KBM-7 (cell line): Measurements from ENCODE around the gene TBC1D3C.
"Not testable (repeated sequence)": the region's sequence is repeated elsewhere in the genome, so short reads cannot be mapped to it uniquely, and the experiment has no call there.

Experiments
- DNase-seq: peaks from one replicate; pipeline ENCODE4 v3.0.0-alpha.2; 2015
- in situ Hi-C: fragments of 300-500 bp; cut with MboI; formaldehyde crosslinking; loops from 2 replicates; pipeline ENCODE4 v1.14.3; 2020; ENCODE audit warnings: low sequenced_read_pairs, low pct_unique_long_range_greater_than_20kb, mixed read lengths

Gene TBC1D3C

DNA sequence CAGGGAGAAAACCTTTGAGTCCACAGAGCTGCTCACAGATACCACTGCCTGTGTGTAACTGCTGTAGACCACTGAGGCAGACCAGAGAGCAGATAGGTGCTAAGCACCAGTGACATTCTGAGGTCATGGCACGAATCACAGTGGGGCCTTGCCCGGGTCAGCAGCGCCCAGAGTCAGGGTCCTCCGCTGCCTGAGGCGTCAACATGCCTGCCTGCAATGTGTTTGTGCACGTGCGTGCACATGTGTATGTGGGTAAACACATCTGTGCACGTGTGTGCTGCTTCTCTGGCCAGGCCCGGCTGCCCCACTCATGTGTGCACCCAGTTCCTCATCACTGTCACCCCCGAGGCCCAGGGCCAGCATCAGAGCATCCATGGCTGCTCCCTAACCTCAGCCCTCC is at the start of gene TBC1D3C:
TSS of gene TBC1D3C (minus strand) at position 101 of the 400 bp plus-strand sequence. CDS start 1,568 bp downstream, outside the sequence.
- in situ Hi-C loops, DNase-seq: not testable (repeated sequence)

DNA sequence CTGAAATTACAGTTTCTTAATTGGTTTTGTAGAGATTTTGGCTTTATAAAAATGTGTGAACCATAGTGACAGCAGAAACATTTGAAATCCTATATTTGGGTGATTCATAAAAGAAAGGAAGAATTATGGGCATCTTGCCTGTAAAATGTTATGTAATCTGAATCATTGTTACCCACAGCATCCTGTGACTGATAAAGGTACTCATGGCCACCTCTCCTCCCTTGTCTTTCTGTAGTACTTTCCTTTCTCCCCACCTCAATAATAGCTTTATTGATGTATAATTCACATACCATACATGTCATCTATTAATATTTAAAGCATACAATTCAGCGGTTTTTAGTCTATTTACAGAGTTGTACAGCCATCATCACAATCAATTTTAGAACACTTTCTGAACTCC is 30.8 kb upstream of the TBC1D3C start:
- DNase-seq, in situ Hi-C loops: not testable (repeated sequence)

DNA sequence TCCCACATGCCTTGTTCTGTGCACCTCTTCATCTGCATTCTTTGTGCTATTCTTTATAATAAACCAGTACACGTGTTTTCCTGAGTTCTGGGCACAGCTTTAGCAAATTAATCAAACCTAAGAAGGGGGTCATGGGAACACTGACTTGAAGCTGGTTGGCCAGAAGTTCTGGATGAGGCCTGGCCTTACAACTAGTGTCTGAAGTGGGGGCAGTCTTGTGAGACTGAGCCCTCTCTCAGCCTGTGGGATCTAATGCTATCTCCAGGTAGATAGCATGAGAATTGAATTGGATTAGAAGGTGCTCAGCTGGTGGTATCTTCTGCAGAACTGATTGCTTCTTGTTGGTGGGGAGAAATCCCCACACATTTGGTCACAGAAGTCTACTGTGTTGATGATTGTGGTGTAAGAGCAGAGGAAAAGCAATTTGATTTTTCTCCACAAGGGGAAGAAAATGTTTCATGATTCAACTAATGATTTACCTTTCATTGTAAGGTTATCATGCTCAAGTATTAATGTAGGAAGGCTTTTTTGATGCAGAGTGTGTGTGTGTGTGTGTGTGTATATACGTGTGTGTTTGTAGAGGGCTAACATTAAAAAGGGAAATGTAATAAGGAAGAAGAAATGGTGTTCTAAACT is 25.7 kb upstream of the TBC1D3C start:
- in situ Hi-C loops, DNase-seq: not testable (repeated sequence)

DNA sequence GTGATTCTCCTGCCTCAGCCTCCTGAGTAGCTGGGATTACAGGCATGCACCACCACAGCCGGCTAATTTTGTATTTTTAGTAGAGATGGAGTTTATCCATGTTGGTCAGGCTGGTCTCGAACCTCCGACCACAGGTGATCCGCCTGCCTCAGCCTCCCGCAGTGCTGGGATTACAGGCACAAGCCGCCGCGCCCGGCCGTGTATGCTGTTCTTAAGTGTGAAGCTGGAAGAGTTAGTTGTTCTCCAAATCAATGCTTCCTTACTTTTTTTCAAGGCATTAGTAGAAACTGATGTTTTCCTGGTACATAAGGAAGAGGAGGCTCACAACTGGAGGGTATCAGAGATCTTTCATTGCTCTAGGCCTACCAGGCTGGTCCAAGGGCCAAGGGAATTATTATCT is 19.7 kb upstream of the TBC1D3C start:
- in situ Hi-C loops, DNase-seq: not testable (repeated sequence)

DNA sequence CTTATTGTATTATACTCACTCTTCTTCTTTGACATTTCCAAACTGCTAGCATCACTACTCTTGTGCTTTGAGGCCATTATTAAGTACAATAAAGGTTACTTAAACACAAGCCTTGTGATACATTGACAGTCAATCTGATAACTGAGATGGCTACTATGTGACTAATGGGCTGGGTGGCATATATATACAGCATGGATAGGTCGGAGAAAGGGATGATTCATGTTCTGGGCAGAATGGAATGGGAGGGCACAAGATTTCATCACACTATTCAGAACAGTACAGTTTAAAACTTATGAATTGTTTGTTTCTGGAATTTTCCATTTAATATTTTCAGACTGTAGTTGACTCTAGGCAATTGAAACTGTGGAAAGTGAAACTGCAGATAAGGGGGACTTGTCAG is 18.9 kb upstream of the TBC1D3C start:
- DNase-seq, in situ Hi-C loops: not testable (repeated sequence)
